ENCODE results near the gene SH3D21.

Gene SH3D21

DNA sequence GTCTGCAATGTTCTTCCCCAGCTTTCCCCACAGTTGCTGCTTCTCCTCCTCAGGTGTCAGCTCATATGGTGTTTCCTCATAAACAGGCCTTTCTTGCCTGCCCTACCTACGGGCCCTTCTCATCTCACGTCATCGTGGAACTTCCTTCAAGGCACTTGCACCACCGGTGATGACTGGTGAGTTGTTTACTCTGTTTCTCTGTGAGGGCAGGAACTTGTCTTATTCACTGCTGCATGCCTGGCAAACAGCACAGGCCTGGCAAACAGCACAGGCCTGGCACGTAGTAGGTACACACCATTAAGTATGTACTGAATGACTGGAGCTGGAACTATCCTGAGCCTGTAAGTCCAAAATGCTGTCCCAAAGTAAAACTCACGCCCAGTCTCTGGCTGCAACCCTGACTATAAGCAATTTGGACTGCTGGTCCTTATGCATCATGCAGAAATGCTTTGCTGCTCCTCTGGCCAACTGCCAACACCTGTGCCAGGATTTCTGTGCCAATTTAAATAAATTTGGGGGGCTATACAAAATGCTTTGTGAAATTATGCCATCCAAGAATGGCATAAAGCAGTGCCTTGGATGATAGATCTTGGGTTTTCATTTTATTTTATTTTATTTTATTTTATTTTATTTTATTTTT lies 53.9 kb downstream of the SH3D21 start:
- no peak for DNase-seq

DNA sequence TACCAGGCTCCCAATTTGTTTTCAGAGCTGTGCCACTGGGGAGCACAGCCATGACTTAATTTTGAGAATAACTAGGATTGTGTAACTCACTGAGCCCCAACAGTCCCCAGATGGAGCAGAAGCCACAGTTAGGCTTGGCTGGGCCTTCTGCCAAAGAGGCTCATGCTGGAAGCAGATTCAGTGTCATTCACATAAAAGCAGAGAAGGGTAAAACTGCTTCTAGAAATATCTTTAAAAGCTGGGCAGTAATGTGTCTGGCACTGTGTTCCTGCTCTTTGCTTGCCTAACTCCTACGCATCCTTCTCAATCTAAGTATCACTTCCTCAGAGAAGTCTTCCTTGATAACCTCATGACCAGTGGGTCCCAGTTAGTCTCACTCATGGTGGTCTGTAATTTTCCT lies 59.2 kb downstream of the SH3D21 start:
- no peak for DNase-seq

DNA sequence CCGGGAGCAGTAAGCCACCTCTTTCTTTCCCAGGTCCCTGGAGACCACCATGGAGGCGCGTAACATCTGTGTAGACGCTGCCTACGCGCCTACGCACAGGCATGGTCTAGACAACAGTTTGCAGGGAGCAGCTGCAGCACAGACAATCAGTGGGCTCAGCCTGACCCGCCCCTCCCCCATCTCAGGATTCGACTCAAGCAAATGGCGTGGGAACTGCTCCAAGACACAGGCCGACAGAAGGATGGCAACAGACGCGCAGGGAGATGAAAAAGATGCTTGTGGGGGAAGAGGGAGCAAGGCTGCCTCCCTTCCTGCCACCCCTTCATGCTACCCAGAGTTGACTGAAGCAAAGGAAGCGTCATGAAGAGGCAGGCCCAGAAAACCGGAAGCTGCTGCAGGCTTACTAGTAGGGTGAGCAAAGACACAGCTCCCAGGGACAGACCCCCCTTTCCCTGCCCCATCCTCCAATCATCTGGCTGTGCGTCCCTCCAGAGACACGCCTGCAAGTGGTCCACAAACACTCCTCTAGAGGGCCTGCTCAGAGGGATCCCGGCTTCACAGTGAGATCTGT lies 60.0 kb downstream of the SH3D21 start:
- no peak for DNase-seq

DNA sequence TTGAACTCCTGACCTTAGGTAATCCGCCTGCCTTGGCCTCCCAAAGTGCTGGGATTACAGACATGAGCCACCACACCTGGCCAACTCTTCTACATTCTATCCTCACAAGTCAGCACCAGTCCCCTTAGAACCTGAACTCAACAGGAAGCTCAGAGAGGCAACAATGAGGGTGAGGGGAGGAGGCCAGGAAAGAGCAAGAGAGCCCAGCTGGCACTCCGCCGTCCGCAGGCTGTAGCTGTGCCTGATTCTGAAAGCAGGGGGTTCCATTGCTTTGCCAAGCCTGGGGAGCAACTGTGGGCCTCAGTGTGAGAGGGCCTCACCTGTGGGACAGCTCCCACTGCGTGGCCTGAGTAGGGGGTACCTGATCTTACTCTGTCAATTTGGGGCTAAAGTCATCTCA lies 60.9 kb downstream of the SH3D21 start:
- no peak for DNase-seq

DNA sequence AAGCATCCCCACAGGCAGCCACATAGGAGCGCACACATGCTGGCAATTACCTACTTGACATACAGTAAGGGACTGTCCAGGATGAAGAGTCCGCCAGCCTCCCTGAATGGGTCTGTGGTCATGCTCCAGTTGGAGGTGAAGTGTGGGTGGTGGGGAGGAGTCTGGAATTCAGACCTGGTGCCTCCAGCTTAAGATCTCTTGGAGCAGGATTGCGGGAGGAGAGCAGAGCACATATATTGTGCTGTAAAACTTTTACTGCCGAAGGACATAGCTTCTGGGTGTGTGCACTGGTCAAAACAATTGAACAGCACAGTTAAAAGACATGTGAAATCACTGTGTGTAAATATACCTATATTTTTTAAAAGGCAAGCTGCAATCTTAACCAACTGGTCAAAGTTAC lies 61.6 kb downstream of the SH3D21 start:
- no peak for DNase-seq

DNA sequence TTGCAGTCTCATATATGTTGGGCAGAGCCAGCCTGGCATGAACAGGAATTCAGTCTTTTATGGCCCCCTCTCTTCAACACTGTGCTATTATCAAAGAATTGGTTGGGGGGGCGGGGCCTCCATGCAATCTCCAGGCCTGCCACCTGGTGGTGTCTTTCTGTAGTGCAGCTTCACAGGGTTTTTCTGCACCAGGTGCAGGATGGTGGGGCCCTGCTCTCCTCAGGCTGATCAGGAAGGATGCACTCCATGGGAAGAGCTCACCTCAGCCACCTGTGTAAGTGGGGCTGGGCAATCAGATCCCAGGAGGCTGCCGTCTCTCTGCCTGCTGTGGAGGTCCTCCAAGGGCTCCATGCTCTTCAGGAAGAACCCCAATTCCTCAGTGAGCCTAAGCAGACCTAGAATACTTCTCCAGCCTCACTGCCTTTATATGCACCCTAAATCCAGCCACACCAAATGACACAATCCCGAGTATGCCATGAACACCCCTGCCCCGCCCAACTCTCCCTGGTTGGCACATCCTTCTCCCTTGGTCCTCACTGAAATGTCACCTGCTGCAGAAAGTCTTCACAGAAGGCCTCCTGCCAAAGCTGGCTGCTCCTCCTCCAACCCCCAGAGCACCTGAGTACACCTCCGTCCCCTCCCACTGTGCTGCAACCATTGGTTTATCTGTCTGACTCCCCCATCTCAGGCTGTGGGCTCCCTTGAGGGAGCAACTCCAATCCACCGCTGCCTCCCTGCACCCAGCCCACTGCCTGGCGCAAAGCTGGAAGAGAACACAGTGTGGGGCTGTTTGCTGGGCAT lies 63.1 kb downstream of the SH3D21 start:
- peak; percentile 84 for DNase-seq

Data from DMS153 (cell line).